Liver (tissue), 9 donors: Measurements from ENCODE around the gene DHRS9. TPM values are rescaled to one million over a fixed set of nuclear protein-coding genes. Genes with fewer than 3 reads are reported as not detected.
A peak's percentile ranks its signal among the peaks of the same experiment; 100 is the strongest.

Experiments
- DNase-seq: peaks from one replicate; pipeline ENCODE4 v3.0.0-alpha.2; 2017; ENCODE audit warnings: low spot score
- H3K27ac ChIP-seq, 2 donors: one replicate each; pipeline ENCODE4 v1.7.0; 2013; ENCODE audit warnings: inconsistent platforms in 2 of 2, low read length in 2 of 2, control low read depth in 1 of 2, low read depth in 1 of 2, mild to moderate bottlenecking in 1 of 2
- H3K27me3 ChIP-seq, 4 donors: one replicate each; pipeline versions ENCODE4 v1.6.1 to v1.7.0; 2013; ENCODE audit warnings: low read length in 3 of 4, inconsistent platforms in 1 of 4, mild to moderate bottlenecking in 1 of 4, moderate library complexity in 1 of 4; ENCODE audit not compliant: control insufficient read depth in 4 of 4, insufficient read depth in 4 of 4
- H3K36me3 ChIP-seq, 4 donors: one replicate each; pipeline versions ENCODE4 v1.6.1 to v1.7.0; 2013; ENCODE audit warnings: low read length in 3 of 4, mild to moderate bottlenecking in 3 of 4, low read depth in 1 of 4, moderate library complexity in 1 of 4; ENCODE audit not compliant: control insufficient read depth in 4 of 4, insufficient read depth in 3 of 4
- H3K4me1 ChIP-seq, 4 donors: one replicate each; pipeline versions ENCODE4 v1.6.1 to v1.7.0; 2013; ENCODE audit warnings: low read length in 3 of 4, mild to moderate bottlenecking in 3 of 4, moderate library complexity in 1 of 4; ENCODE audit not compliant: control insufficient read depth in 4 of 4, insufficient read depth in 4 of 4
- H3K4me3 ChIP-seq, 3 donors: one replicate each; pipeline versions ENCODE4 v1.6.1 to v1.7.0; 2013; ENCODE audit warnings: low read length in 3 of 3, control low read depth in 1 of 3, low read depth in 1 of 3, mild to moderate bottlenecking in 1 of 3
- H3K9ac ChIP-seq, 2 donors: one replicate each; pipeline ENCODE4 v1.7.0; 2013; ENCODE audit warnings: low read length in 2 of 2, mild to moderate bottlenecking in 2 of 2, moderate library complexity in 2 of 2, control low read depth in 1 of 2, low read depth in 1 of 2
- H3K9me3 ChIP-seq, 4 donors: one replicate each; pipeline versions ENCODE4 v1.6.1 to v1.7.0; 2013; ENCODE audit warnings: low read length in 3 of 4; ENCODE audit not compliant: control insufficient read depth in 4 of 4
- ATF3 ChIP-seq: IDR thresholded peaks from 2 replicates; pipeline ENCODE4 v1.6.1; 2016; ENCODE audit warnings: antibody characterized with exemption
- CTCF ChIP-seq: fragments of 150-350 bp; IDR thresholded peaks from 2 replicates; pipeline ENCODE4 v1.5.1; 2017; ENCODE audit warnings: improper control_type of control experiment, low read depth, low read length; ENCODE audit not compliant: missing input control
- EGR1 ChIP-seq, 2 donors: IDR thresholded peaks; 2 replicates each; pipeline ENCODE4 v1.6.1; 2016 to 2018; ENCODE audit warnings: antibody characterized with exemption in 2 of 2, low read depth in 2 of 2
- FOXA1 ChIP-seq: IDR thresholded peaks from 2 replicates; pipeline ENCODE4 v1.6.1; 2016; ENCODE audit warnings: antibody characterized with exemption
- FOXA2 ChIP-seq: IDR thresholded peaks from 2 replicates; pipeline ENCODE4 v1.6.1; 2016; ENCODE audit warnings: antibody characterized with exemption
- GABPA ChIP-seq, 2 donors: IDR thresholded peaks in 1 of 2; conservative IDR thresholded peaks in 1 of 2; 2 replicates each; pipeline ENCODE4 v1.6.1; 2016; ENCODE audit warnings: antibody characterized with exemption in 2 of 2, mild to moderate bottlenecking in 1 of 2, moderate library complexity in 1 of 2
- HNF4A ChIP-seq, 2 donors: conservative IDR thresholded peaks; 2 replicates each; pipeline ENCODE4 v1.6.1; 2016; ENCODE audit warnings: antibody characterized with exemption in 2 of 2, mild to moderate bottlenecking in 2 of 2
- HNF4G ChIP-seq: IDR thresholded peaks from 2 replicates; pipeline ENCODE4 v1.6.1; 2016; ENCODE audit warnings: antibody characterized with exemption
- JUND ChIP-seq, 2 donors: IDR thresholded peaks; 2 replicates each; pipeline ENCODE4 v1.6.1; 2016; ENCODE audit warnings: antibody characterized with exemption in 2 of 2
- MAX ChIP-seq: IDR thresholded peaks from 2 replicates; pipeline ENCODE4 v1.6.1; 2016; ENCODE audit warnings: antibody characterized with exemption
- NR2F2 ChIP-seq: IDR thresholded peaks from 2 replicates; pipeline ENCODE4 v1.6.1; 2016; ENCODE audit warnings: antibody characterized with exemption
- RAD21 ChIP-seq, 2 donors: IDR thresholded peaks; 2 replicates each; pipeline ENCODE4 v1.6.1; 2016; ENCODE audit warnings: antibody characterized with exemption in 2 of 2, mild to moderate bottlenecking in 2 of 2
- REST ChIP-seq: IDR thresholded peaks from 2 replicates; pipeline ENCODE4 v1.6.1; 2016; ENCODE audit warnings: antibody characterized with exemption, mild to moderate bottlenecking
- RXRA ChIP-seq, 2 donors: IDR thresholded peaks; 2 replicates each; pipeline ENCODE4 v1.6.1; 2017 to 2018; ENCODE audit warnings: antibody characterized with exemption in 2 of 2, mild to moderate bottlenecking in 1 of 2
- SP1 ChIP-seq: IDR thresholded peaks from 2 replicates; pipeline ENCODE4 v1.6.1; 2018; ENCODE audit warnings: antibody characterized with exemption, mild to moderate bottlenecking
- TAF1 ChIP-seq: conservative IDR thresholded peaks from 2 replicates; pipeline ENCODE4 v1.6.1; 2016; ENCODE audit warnings: antibody characterized with exemption, mild to moderate bottlenecking
- YY1 ChIP-seq: IDR thresholded peaks from 2 replicates; pipeline ENCODE4 v1.6.1; 2016; ENCODE audit warnings: antibody characterized with exemption, mild to moderate bottlenecking
- ZBTB33 ChIP-seq: IDR thresholded peaks from 2 replicates; pipeline ENCODE4 v1.6.1; 2016; ENCODE audit warnings: antibody characterized with exemption
- WGBS: extraction: QIAGEN DNeasy Blood & Tissue Kit; methylation state at CpG from one replicate; pipeline ENCODE4 v1.1.7; 2013; 5-methylcytosine and 5-hydroxymethylcytosine counted together
- polyA plus RNA-seq, 2 donors: library from polyadenylated mRNA; stranded (reverse) in 1 of 2; unstranded in 1 of 2; fragments of 200-250 nt in 1 of 2; fragments of >200 nt in 1 of 2; fragmentation: Nextera tagmentation in 1 of 2; extraction: Ambion mirVana in 1 of 2; gene quantifications; one replicate each; pipeline versions ENCODE4 v1.2.1 to v1.2.3, GENCODE V29; 2013 to 2015
- total RNA-seq, 2 donors: library from RNA; depleted of rRNA; stranded (reverse); fragments of >200 nt; gene quantifications; one replicate each; pipeline ENCODE4 v1.2.3, GENCODE V29; 2014
- donor health status: healthy.
- donor health status: healthy.
- donor health status: healthy.
- donor health status: healthy.
- donor health status: healthy.

The DHRS9 gene
- total and polyA plus RNA-seq, 4 donors = 0.25 to 0.93 (median 0.63) TPM

GRCh38 chr2:169073963-169074751 is 4.8 kb downstream of the DHRS9 start:
- H3K9ac ChIP-seq = peak overlapping the region; percentile 14 to 40
- H3K27me3 ChIP-seq = no peaks in the 10 kb centered on the region
- peaks cover 5 to 38% (median 12%) of the 10 kb centered on the region in 4 donors for H3K4me1 ChIP-seq
- DNase-seq = no peak
- WGBS = 31% methylated on average over 9 of the region's 9 CpGs
- TF ChIP-seq MAX = no peak
- TF ChIP-seq JUND (IDR thresholded peaks at IDR 0.05) = peak in 1 of 2 donors; percentile 33
- TF ChIP-seq YY1 = peak; percentile 69
- TF ChIP-seq EGR1 (IDR thresholded peaks at IDR 0.05; ENCODE audit: low read depth in 2 of 2) = no peak
- peak; percentile 5 for TF ChIP-seq HNF4G
- TF ChIP-seq HNF4A (conservative IDR thresholded peaks at IDR 0.05) = peak; percentile 39 to 70
- TF ChIP-seq ZBTB33 = no peak
- no peak for TF ChIP-seq REST
- TF ChIP-seq TAF1 = no peak
- peak; percentile 7 for TF ChIP-seq ATF3
- TF ChIP-seq NR2F2 = no peak
- TF ChIP-seq RXRA (IDR thresholded peaks at IDR 0.05) = peak; percentile 89 to 90
- TF ChIP-seq SP1 = peak; percentile 62
- no peak for TF ChIP-seq GABPA (IDR thresholded peaks at IDR 0.05 in 1 of 2, conservative IDR thresholded peaks at IDR 0.05 in 1 of 2)
- TF ChIP-seq FOXA2 = no peak
- TF ChIP-seq FOXA1 = no peak
- TF ChIP-seq RAD21 (IDR thresholded peaks at IDR 0.05) = peak in 1 of 2 donors; percentile 46
- TF ChIP-seq CTCF = no peak
- no peaks in the 10 kb centered on the region for H3K36me3 ChIP-seq
- no peaks in the 10 kb centered on the region for H3K9me3 ChIP-seq
- peak overlapping the region in 2 of 3 donors; percentile 21 to 36 for H3K4me3 ChIP-seq
- H3K27ac ChIP-seq = peak overlapping the region; percentile 87 to 89
